Gastroesophageal sphincter (tissue), 4 donors: Measurements from ENCODE around the gene CACNA1C. TPM values are rescaled to one million over a fixed set of nuclear protein-coding genes. Genes with fewer than 3 reads are reported as not detected.

Source experiments
- ATAC-seq: fragments of 150-250 bp; one replicate; pipeline ENCODE4 v1.9.1; 2016; ENCODE audit warnings: mild to moderate bottlenecking, moderate library complexity
- H3K27ac ChIP-seq, 4 donors: fragments of 200-600 bp; sonication (generic) in 3 of 4; 1 replicate in 3 of 4; 2 replicates in 1 of 4; pipeline ENCODE4 v1.5.1; 2016 to 2019
- H3K27me3 ChIP-seq: fragments of 200-600 bp; sonication (generic); one replicate; pipeline ENCODE4 v1.5.1; 2019
- H3K36me3 ChIP-seq, 2 donors: fragments of 200-600 bp; sonication (generic); one replicate each; pipeline ENCODE4 v1.5.1; 2019; ENCODE audit warnings: control low read depth in 1 of 2
- H3K4me1 ChIP-seq, 3 donors: fragments of 200-600 bp; sonication (generic); 1 replicate in 2 of 3; 2 replicates in 1 of 3; pipeline ENCODE4 v1.5.1; 2016 to 2019; ENCODE audit warnings: control low read depth in 2 of 3
- H3K4me3 ChIP-seq, 2 donors: fragments of 200-600 bp; sonication (generic); one replicate each; pipeline ENCODE4 v1.5.1; 2019; ENCODE audit warnings: mild to moderate bottlenecking in 1 of 2, moderate library complexity in 1 of 2
- H3K9me3 ChIP-seq, 3 donors: fragments of 200-600 bp; sonication (generic); one replicate each; pipeline ENCODE4 v1.5.1; 2017 to 2019; ENCODE audit warnings: control low read depth in 2 of 3
- EP300 ChIP-seq: sonication (generic); formaldehyde crosslinking; IDR thresholded peaks from one replicate; pipeline ENCODE4 v1.6.1; 2017; ENCODE audit warnings: antibody characterized with exemption, mild to moderate bottlenecking
- POLR2A ChIP-seq, 2 donors: fragments of 450-650 bp; IDR thresholded peaks; one replicate each; pipeline ENCODE4 v1.6.1; 2017; ENCODE audit warnings: antibody characterized with exemption in 2 of 2, mild to moderate bottlenecking in 2 of 2, moderate library complexity in 1 of 2
- POLR2AphosphoS5 ChIP-seq: sonication (generic); formaldehyde crosslinking; IDR thresholded peaks from one replicate; pipeline ENCODE4 v1.6.1; 2017; ENCODE audit warnings: antibody characterized with exemption
- WGBS, 2 donors: methylation state at CpG; one replicate each; pipeline ENCODE4 v1.1.5; 2018; ENCODE audit warnings: low coverage in 1 of 2; 5-methylcytosine and 5-hydroxymethylcytosine counted together
- total RNA-seq, 4 donors: library from RNA; depleted of rRNA; stranded (reverse); fragments of >200 nt; gene quantifications; one replicate each; pipeline ENCODE4 v1.1.0, GENCODE V29; 2016
- TF ChIP-seq, protein P1 (sequence below), 4 experiments: fragments of 200-600 bp in 2 of 4; fragments of 450-650 bp in 2 of 4; sonication (generic) in 1 of 4; IDR thresholded peaks; one replicate each; pipeline ENCODE4 v1.5.1; 2017 to 2019; ENCODE audit warnings: antibody characterized with exemption in 4 of 4, mild to moderate bottlenecking in 2 of 4, moderate library complexity in 2 of 4

CACNA1C gene
- total RNA-seq, 4 donors from 2014 or later = 22.9 to 96.2 (median 41.4) TPM

DNA sequence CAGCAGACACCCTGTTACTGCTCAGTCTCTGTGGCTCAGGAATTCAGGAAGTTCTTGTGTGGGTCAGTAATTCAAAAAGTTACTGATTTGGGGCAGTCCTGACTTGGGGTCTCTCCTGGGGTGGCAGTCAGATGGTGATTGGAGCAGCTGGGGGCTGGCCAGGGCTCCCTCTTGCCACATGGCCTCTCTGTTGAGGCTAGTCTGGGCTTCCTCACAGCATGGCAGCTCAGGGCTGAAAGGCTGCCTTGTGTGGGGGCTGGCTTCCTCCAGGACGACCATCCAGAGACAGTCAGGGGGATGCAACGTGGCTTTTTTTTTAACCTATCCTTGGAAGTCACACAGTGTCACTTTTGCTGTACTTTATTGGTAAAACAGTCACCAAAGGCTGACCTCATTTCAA, 61.3 kb downstream of the CACNA1C start:
- no peaks in the 10 kb centered on the region for H3K27me3 ChIP-seq
- H3K36me3 ChIP-seq = peaks cover 0 to 12% of the 10 kb centered on the region in 2 donors
- TF ChIP-seq, protein P1, sequence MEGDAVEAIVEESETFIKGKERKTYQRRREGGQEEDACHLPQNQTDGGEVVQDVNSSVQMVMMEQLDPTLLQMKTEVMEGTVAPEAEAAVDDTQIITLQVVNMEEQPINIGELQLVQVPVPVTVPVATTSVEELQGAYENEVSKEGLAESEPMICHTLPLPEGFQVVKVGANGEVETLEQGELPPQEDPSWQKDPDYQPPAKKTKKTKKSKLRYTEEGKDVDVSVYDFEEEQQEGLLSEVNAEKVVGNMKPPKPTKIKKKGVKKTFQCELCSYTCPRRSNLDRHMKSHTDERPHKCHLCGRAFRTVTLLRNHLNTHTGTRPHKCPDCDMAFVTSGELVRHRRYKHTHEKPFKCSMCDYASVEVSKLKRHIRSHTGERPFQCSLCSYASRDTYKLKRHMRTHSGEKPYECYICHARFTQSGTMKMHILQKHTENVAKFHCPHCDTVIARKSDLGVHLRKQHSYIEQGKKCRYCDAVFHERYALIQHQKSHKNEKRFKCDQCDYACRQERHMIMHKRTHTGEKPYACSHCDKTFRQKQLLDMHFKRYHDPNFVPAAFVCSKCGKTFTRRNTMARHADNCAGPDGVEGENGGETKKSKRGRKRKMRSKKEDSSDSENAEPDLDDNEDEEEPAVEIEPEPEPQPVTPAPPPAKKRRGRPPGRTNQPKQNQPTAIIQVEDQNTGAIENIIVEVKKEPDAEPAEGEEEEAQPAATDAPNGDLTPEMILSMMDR (IDR thresholded peaks at IDR 0.05) = no peak
- TF ChIP-seq POLR2AphosphoS5 (no peak), POLR2A (IDR thresholded peaks at IDR 0.05) (no peak), EP300 (no peak)
- H3K4me1 ChIP-seq = peaks cover 0 to 78% (median 22%) of the 10 kb centered on the region in 3 donors
- H3K9me3 ChIP-seq = no peaks in the 10 kb centered on the region
- peak overlapping the region in 3 of 4 donors; percentile 32 to 59 (median 53) for H3K27ac ChIP-seq
- ATAC-seq = no peak
- no CpG with 5 or more reads among the region's 2 CpGs for WGBS, 2 donors
- H3K4me3 ChIP-seq = no peak overlapping the region

- Histone ChIP-seq H3K27ac (no peak overlapping the region), H3K4me1 (peaks cover 0 to 78% (median 31%) of the 10 kb centered on the region in 3 donors), H3K36me3 (peaks cover 0 to 12% of the 10 kb centered on the region in 2 donors), H3K9me3 (no peaks in the 10 kb centered on the region), H3K4me3 (no peak overlapping the region), H3K27me3 (no peaks in the 10 kb centered on the region)
- no peak for ATAC-seq
- no peak for TF ChIP-seq EP300
- TF ChIP-seq POLR2AphosphoS5 = no peak
- TF ChIP-seq, protein P1 (IDR thresholded peaks at IDR 0.05) = no peak
- TF ChIP-seq POLR2A (IDR thresholded peaks at IDR 0.05) = no peak
- 78 to 100% methylated on average over 1 to 6 of the region's 31 CpGs for WGBS, 2 donors
Observed at GRCh38 chr12:2115101-2115845, 62.5 kb downstream of the CACNA1C start.

DNA sequence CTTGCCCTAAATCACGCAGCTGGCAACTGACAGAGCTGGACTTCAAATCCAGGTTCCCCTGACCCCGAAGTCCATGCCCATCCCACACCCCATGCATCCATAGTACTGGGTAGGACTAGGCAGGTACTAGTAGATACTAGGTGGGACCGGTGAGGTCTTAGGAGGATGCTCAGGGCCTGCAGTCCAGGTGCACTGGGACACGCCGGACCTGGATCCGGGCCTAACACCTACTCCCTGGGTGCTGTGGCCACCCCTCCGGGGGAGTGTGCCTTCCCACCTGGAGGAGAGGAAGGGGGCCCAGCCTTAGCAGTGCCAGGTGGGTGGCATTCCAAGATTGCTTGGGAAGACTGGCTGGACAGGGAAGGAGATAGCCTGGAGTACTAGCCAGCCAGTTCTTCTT, 64.8 kb downstream of the CACNA1C start:
- WGBS, 2 donors = no CpG with 5 or more reads among the region's 7 CpGs
- ATAC-seq = no peak
- TF ChIP-seq POLR2A (IDR thresholded peaks at IDR 0.05) = no peak
- TF ChIP-seq, protein P1 (IDR thresholded peaks at IDR 0.05) = no peak
- no peak for TF ChIP-seq POLR2AphosphoS5
- no peak for TF ChIP-seq EP300
- peaks cover 0 to 75% (median 27%) of the 10 kb centered on the region in 3 donors for H3K4me1 ChIP-seq
- no peaks in the 10 kb centered on the region for H3K9me3 ChIP-seq
- H3K4me3 ChIP-seq = no peak overlapping the region
- H3K36me3 ChIP-seq = peaks cover 0 to 15% of the 10 kb centered on the region in 2 donors
- H3K27me3 ChIP-seq = no peaks in the 10 kb centered on the region
- peak overlapping the region in 3 of 4 donors; percentile 66 to 76 (median 76) for H3K27ac ChIP-seq

GRCh38 chr12:2118061-2118460, 65.3 kb downstream of the CACNA1C start:
- WGBS, 2 donors = 58% methylated on average over 5 of the region's 5 CpGs; no CpG with 5 or more reads in 1 of the 2 donors
- no peak for ATAC-seq
- Histone ChIP-seq H3K4me3 (no peak overlapping the region), H3K4me1 (peaks cover 0 to 70% (median 27%) of the 10 kb centered on the region in 3 donors), H3K27me3 (no peaks in the 10 kb centered on the region), H3K27ac (peak overlapping the region in 3 of 4 donors; percentile 66 to 76 (median 76)), H3K36me3 (peaks cover 0 to 17% of the 10 kb centered on the region in 2 donors), H3K9me3 (no peaks in the 10 kb centered on the region)
- TF ChIP-seq EP300 = no peak
- TF ChIP-seq, protein P1 (IDR thresholded peaks at IDR 0.05) = no peak
- no peak for TF ChIP-seq POLR2A (IDR thresholded peaks at IDR 0.05)
- TF ChIP-seq POLR2AphosphoS5 = no peak
